IMR-90 (cell line): Measurements from ENCODE around the gene CLEC20A. TPM values are rescaled to one million over a fixed set of nuclear protein-coding genes. Genes with fewer than 3 reads are reported as not detected.

Experiments
- ATAC-seq: fragments of 200-7000 bp; cut with Tn5 transposase; 2 replicates; pipeline ENCODE4 v1.9.1; 2020; ENCODE audit warnings: low read depth, mild to moderate bottlenecking, moderate library complexity
- BruUV-seq: library from RNA; stranded (reverse); fragments of 400-500 nt; replicated peaks from 2 replicates; lab custom pipeline; 2021; lab: Mats Ljungman, UMichigan
- CTCF ChIA-PET: fragments of 300-600 bp; formaldehyde crosslinking; extraction: SDS; loops from one replicate; lab custom pipeline; 2021; ENCODE audit warnings: antibody characterized with exemption; lab: Yijun Ruan, JAX
- POLR2A ChIA-PET: fragments of 300-600 bp; sonication (Branson Sonifier 250); formaldehyde crosslinking; loops from one replicate; lab custom pipeline; 2022; ENCODE audit warnings: antibody characterized with exemption; ENCODE audit not compliant: unreplicated experiment; lab: Charles Lee
- DNase-seq: peaks from one replicate; pipeline ENCODE4 v3.0.0; 2013
- H2AFZ ChIP-seq: replicated peaks from 2 replicates; pipeline ENCODE3; 2013; ENCODE audit warnings: low read length, mild to moderate bottlenecking; ENCODE audit not compliant: poor library complexity
- H2AK5ac ChIP-seq: 2 replicates; pipeline ENCODE4 v1.6.1; 2013; ENCODE audit warnings: low read depth, low read length, inconsistent platforms
- H2AK9ac ChIP-seq: replicated peaks from 2 replicates; pipeline ENCODE3; 2013; ENCODE audit warnings: mild to moderate bottlenecking, low read depth, low read length, moderate library complexity; ENCODE audit not compliant: poor library complexity
- H2BK120ac ChIP-seq: 2 replicates; pipeline ENCODE4 v1.6.1; 2013; ENCODE audit warnings: low read depth, low read length, inconsistent platforms
- H2BK15ac ChIP-seq: 3 replicates; pipeline ENCODE4 v1.6.1; 2013; ENCODE audit warnings: low read depth, low read length, inconsistent platforms
- H2BK20ac ChIP-seq: 2 replicates; pipeline ENCODE4 v1.6.1; 2013; ENCODE audit warnings: low read depth, mild to moderate bottlenecking, inconsistent platforms, low read length, moderate library complexity
- H2BK5ac ChIP-seq: 2 replicates; pipeline ENCODE4 v1.6.1; 2013; ENCODE audit warnings: mild to moderate bottlenecking, low read depth, low read length, inconsistent platforms; ENCODE audit not compliant: poor library complexity, severe bottlenecking
- H3K14ac ChIP-seq: replicated peaks from 2 replicates; pipeline ENCODE4 v1.6.1; 2013; ENCODE audit warnings: low read depth, low read length, inconsistent platforms
- H3K18ac ChIP-seq: 2 replicates; pipeline ENCODE4 v1.6.1; 2013; ENCODE audit warnings: low read depth, low read length, control low read depth
- H3K23ac ChIP-seq: 2 replicates; pipeline ENCODE4 v1.6.1; 2013; ENCODE audit warnings: low read depth, low read length, inconsistent platforms
- H3K27ac ChIP-seq: 2 replicates; pipeline ENCODE4 v1.5.1; 2013; ENCODE audit warnings: mild to moderate bottlenecking, control low read depth, low read length; ENCODE audit not compliant: insufficient read depth
- H3K27me3 ChIP-seq: 2 replicates; pipeline ENCODE4 v1.6.1; 2013; ENCODE audit warnings: low read length; ENCODE audit not compliant: control insufficient read depth, insufficient read depth
- H3K36me3 ChIP-seq: 2 replicates; pipeline ENCODE4 v1.6.1; 2013; ENCODE audit warnings: low read length, mixed read lengths; ENCODE audit not compliant: control insufficient read depth, insufficient read depth
- H3K4ac ChIP-seq: 2 replicates; pipeline ENCODE4 v1.6.1; 2013; ENCODE audit warnings: low read depth, low read length, inconsistent platforms
- H3K4me1 ChIP-seq: 2 replicates; pipeline ENCODE4 v1.6.1; 2013; ENCODE audit warnings: low read length, mixed read lengths; ENCODE audit not compliant: control insufficient read depth, insufficient read depth
- H3K4me2 ChIP-seq: 2 replicates; pipeline ENCODE4 v1.6.1; 2013; ENCODE audit warnings: low read depth, mild to moderate bottlenecking, control low read depth, low read length, moderate library complexity
- H3K4me3 ChIP-seq: 2 replicates; pipeline ENCODE4 v1.5.1; 2013; ENCODE audit warnings: low read depth, mild to moderate bottlenecking, control low read depth, low read length, moderate library complexity; ENCODE audit not compliant: insufficient read depth
- H3K56ac ChIP-seq: 2 replicates; pipeline ENCODE4 v1.6.1; 2013; ENCODE audit warnings: low read length, inconsistent platforms; ENCODE audit not compliant: insufficient read depth; ENCODE audit errors: extremely low read depth
- H3K79me1 ChIP-seq, 2 experiments: 2 replicates each; pipeline ENCODE4 v1.6.1; 2013; ENCODE audit warnings: low read length in 2 of 2, inconsistent platforms in 1 of 2, low read depth in 1 of 2
- H3K9ac ChIP-seq: 2 replicates; pipeline ENCODE4 v1.6.1; 2013; ENCODE audit warnings: low read depth, low read length, control low read depth
- H3K9me1 ChIP-seq: 2 replicates; pipeline ENCODE4 v1.6.1; 2013; ENCODE audit warnings: low read length, inconsistent platforms; ENCODE audit not compliant: insufficient read depth
- H3K9me3 ChIP-seq: 2 replicates; pipeline ENCODE4 v1.6.1; 2013; ENCODE audit warnings: low read length; ENCODE audit not compliant: control insufficient read depth, insufficient read depth
- H4K20me1 ChIP-seq: 2 replicates; pipeline ENCODE4 v1.6.1; 2013; ENCODE audit warnings: low read length, inconsistent platforms; ENCODE audit not compliant: insufficient read depth
- H4K5ac ChIP-seq: 2 replicates; pipeline ENCODE4 v1.6.1; 2013; ENCODE audit warnings: mild to moderate bottlenecking, low read depth, low read length, control low read depth
- H4K8ac ChIP-seq, 2 experiments: 2 replicates each; pipeline ENCODE4 v1.6.1; 2013; ENCODE audit warnings: low read depth in 2 of 2, low read length in 2 of 2, control low read depth in 1 of 2, inconsistent platforms in 1 of 2
- H4K91ac ChIP-seq: 2 replicates; pipeline ENCODE4 v1.6.1; 2013; ENCODE audit warnings: low read depth, low read length, inconsistent platforms; ENCODE audit not compliant: insufficient read depth
- BHLHE40 ChIP-seq: fragments of 150-350 bp; IDR thresholded peaks from 2 replicates; pipeline ENCODE4 v1.6.1; 2016; ENCODE audit warnings: mild to moderate bottlenecking, low read depth, low read length
- CEBPB ChIP-seq: IDR thresholded peaks from 2 replicates; pipeline ENCODE4 v1.6.1; 2012; ENCODE audit warnings: low read depth, low read length, improper control_type of control experiment
- CHD1 ChIP-seq: IDR thresholded peaks from 2 replicates; pipeline ENCODE4 v1.6.1; 2012; ENCODE audit warnings: low read depth, low read length, improper control_type of control experiment
- FOS ChIP-seq: fragments of 150-350 bp; IDR thresholded peaks from 2 replicates; pipeline ENCODE4 v1.6.1; 2016; ENCODE audit warnings: low read depth, low read length
- MAFK ChIP-seq: IDR thresholded peaks from 2 replicates; pipeline ENCODE4 v1.6.1; 2012; ENCODE audit warnings: low read depth, low read length, improper control_type of control experiment
- MAZ ChIP-seq: IDR thresholded peaks from 2 replicates; pipeline ENCODE4 v1.6.1; 2012; ENCODE audit warnings: low read depth, mild to moderate bottlenecking, low read length, improper control_type of control experiment, moderate library complexity, borderline replicate concordance
- MXI1 ChIP-seq: IDR thresholded peaks from 2 replicates; pipeline ENCODE4 v1.6.1; 2012; ENCODE audit warnings: low read depth, mild to moderate bottlenecking, low read length, moderate library complexity, borderline replicate concordance
- NFE2L2 ChIP-seq: fragments of 150-350 bp; IDR thresholded peaks from 2 replicates; pipeline ENCODE4 v1.6.1; 2016; ENCODE audit warnings: low read depth, mild to moderate bottlenecking, low read length
- POLR2A ChIP-seq: IDR thresholded peaks from 2 replicates; pipeline ENCODE4 v1.6.1; 2012; ENCODE audit warnings: mild to moderate bottlenecking, low read depth, low read length
- RAD21 ChIP-seq: IDR thresholded peaks from 2 replicates; pipeline ENCODE4 v1.6.1; 2012; ENCODE audit warnings: low read length, improper control_type of control experiment
- RCOR1 ChIP-seq: IDR thresholded peaks from 2 replicates; pipeline ENCODE4 v1.6.1; 2012; ENCODE audit warnings: mild to moderate bottlenecking, low read length, improper control_type of control experiment; ENCODE audit not compliant: insufficient replicate concordance
- RFX5 ChIP-seq: IDR thresholded peaks from 2 replicates; pipeline ENCODE4 v1.8.0; 2012; ENCODE audit warnings: low read depth, mild to moderate bottlenecking, low read length, moderate library complexity
- SMC3 ChIP-seq: fragments of 150-350 bp; IDR thresholded peaks from 2 replicates; pipeline ENCODE4 v1.6.1; 2016; ENCODE audit warnings: low read depth, mild to moderate bottlenecking, antibody characterized with exemption, low read length, moderate library complexity
- WGBS, 2 experiments: methylation state at CpG; one replicate each; pipeline versions ENCODE4 v1.1.5 to v1.1.7; 2013; ENCODE audit warnings: missing lambda C conversion rate in 2 of 2; ENCODE audit not compliant: insufficient read length in 1 of 2; ENCODE audit errors: extremely low coverage in 2 of 2; 5-methylcytosine and 5-hydroxymethylcytosine counted together
- dilution Hi-C: fragments of 300-500 bp; cut with HindIII; formaldehyde crosslinking; loops from one replicate; pipeline ENCODE4 v1.14.3; 2018; ENCODE audit warnings: low sequenced_read_pairs; ENCODE audit not compliant: unreplicated experiment
- in situ Hi-C: fragments of 300-500 bp; cut with MboI; formaldehyde crosslinking; loops from 3 replicates; pipeline ENCODE4 v1.14.3; 2019; ENCODE audit warnings: low sequenced_read_pairs, inconsistent platforms, mixed read lengths
- intact Hi-C: fragments of 100-400 bp; cut with micrococcal nuclease; formaldehyde crosslinking; loops from 2 replicates; pipeline ENCODE4 v1.10.0; 2022
- polyA plus RNA-seq, 3 experiments: library from polyadenylated mRNA; depleted of rRNA; stranded (reverse); fragments of >200 nt; gene quantifications; 2 replicates each; pipeline ENCODE4 v1.2.3, GENCODE V29; 2012; ENCODE audit warnings: low replicate concordance in 1 of 3
- total RNA-seq: library from RNA; depleted of rRNA; stranded (reverse); fragments of >200 nt; gene quantifications from 2 replicates; pipeline ENCODE4 v1.2.3, GENCODE V29; 2012
- TF ChIP-seq, protein P1 (sequence below): fragments of 150-350 bp; IDR thresholded peaks from 2 replicates; pipeline ENCODE4 v1.6.1; 2017; ENCODE audit warnings: mild to moderate bottlenecking, antibody characterized with exemption, low read length, low read depth
- TF ChIP-seq, protein P2 (sequence below): fragments of 150-350 bp; IDR thresholded peaks from 2 replicates; pipeline ENCODE4 v1.6.1; 2016; ENCODE audit warnings: low read depth, mild to moderate bottlenecking, low read length, moderate library complexity, borderline replicate concordance
- TF ChIP-seq, protein P3 (sequence below): conservative IDR thresholded peaks from 2 replicates; pipeline ENCODE4 v1.5.1; 2012; ENCODE audit warnings: mild to moderate bottlenecking, low read depth, low read length, improper control_type of control experiment

The CLEC20A gene
- total and polyA plus RNA-seq, 2 of the 4 experiments (the other 2 are of a cell fraction) = not detected

DNA sequence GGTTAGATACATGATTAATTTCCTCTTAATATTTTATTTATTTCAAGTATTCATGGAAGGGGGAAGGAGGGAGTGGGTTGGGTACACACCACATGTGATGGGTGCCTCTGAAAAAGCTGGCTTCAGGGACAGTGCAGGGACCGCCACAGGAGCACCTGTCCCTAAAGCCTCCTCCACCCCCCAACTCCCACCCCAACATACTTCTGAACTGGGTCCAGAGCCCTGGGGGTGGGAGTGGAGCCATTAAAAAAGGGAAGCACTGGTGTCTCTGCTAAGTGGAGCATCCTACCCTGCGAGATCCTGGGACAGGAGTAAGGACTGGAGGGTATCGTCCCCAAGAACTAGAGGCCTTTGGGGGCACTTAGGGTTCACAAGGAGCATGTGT lies 5.6 kb upstream of the CLEC20A start:
- Histone ChIP-seq H3K9me3 (no peaks in the 10 kb centered on the region), H2AK9ac (no peak overlapping the region), H4K20me1 (no peaks in the 10 kb centered on the region), H3K9me1 (peaks cover 4% of the 10 kb centered on the region; the same call in 1 of the 2 replicates), H3K4me1 (no peaks in the 10 kb centered on the region), H4K8ac (no peak overlapping the region), H3K4ac (no peak overlapping the region), H3K4me3 (no peak overlapping the region), H3K9ac (no peak overlapping the region), H4K91ac (no peak overlapping the region), H4K5ac (no peak overlapping the region), H3K23ac (no peak overlapping the region), H3K56ac (no peak overlapping the region), H2BK20ac (no peak overlapping the region), H3K4me2 (no peak overlapping the region), H3K79me1 (no peaks in the 10 kb centered on the region), H3K18ac (no peak overlapping the region), H2BK5ac (no peak overlapping the region), H3K27me3 (peaks cover 5% of the 10 kb centered on the region; the same call in 1 of the 2 replicates), H3K27ac (no peak overlapping the region), H3K14ac (no peak overlapping the region), H2BK15ac (no peak overlapping the region), H2AFZ (no peak overlapping the region), H2BK120ac (no peak overlapping the region), H2AK5ac (no peak overlapping the region), H3K36me3 (no peaks in the 10 kb centered on the region)
- dilution Hi-C loops (no loop called here), in situ Hi-C loops (loop anchor here (10.0 kb wide), 1 partner anchor 198 kb away; no protein-coding TSS in a partner anchor), intact Hi-C loops (loop anchor here (5.0 to 10.0 kb wide), 2 partner anchors 190 to 478 kb away; no protein-coding TSS in a partner anchor)
- CTCF ChIA-PET = interaction anchor here (0.7 to 1.9 kb wide), 14 partner anchors 10 to 500 kb away, joined by 3 to 14 read pairs (median 4); no protein-coding TSS in a partner anchor
- DNase-seq (no peak), ATAC-seq (no peak)
- TF ChIP-seq CHD1 (no peak), MXI1 (no peak), RAD21 (no peak), MAZ (no peak), BHLHE40 (no peak), RCOR1 (no peak), NFE2L2 (no peak), MAFK (no peak), CEBPB (no peak), SMC3 (no peak), RFX5 (no peak), POLR2A (no peak), FOS (no peak)
- TF ChIP-seq, protein P1, sequence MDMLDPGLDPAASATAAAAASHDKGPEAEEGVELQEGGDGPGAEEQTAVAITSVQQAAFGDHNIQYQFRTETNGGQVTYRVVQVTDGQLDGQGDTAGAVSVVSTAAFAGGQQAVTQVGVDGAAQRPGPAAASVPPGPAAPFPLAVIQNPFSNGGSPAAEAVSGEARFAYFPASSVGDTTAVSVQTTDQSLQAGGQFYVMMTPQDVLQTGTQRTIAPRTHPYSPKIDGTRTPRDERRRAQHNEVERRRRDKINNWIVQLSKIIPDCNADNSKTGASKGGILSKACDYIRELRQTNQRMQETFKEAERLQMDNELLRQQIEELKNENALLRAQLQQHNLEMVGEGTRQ = no peak
- TF ChIP-seq, protein P2, sequence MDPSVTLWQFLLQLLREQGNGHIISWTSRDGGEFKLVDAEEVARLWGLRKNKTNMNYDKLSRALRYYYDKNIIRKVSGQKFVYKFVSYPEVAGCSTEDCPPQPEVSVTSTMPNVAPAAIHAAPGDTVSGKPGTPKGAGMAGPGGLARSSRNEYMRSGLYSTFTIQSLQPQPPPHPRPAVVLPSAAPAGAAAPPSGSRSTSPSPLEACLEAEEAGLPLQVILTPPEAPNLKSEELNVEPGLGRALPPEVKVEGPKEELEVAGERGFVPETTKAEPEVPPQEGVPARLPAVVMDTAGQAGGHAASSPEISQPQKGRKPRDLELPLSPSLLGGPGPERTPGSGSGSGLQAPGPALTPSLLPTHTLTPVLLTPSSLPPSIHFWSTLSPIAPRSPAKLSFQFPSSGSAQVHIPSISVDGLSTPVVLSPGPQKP = no peak
- TF ChIP-seq, protein P3, sequence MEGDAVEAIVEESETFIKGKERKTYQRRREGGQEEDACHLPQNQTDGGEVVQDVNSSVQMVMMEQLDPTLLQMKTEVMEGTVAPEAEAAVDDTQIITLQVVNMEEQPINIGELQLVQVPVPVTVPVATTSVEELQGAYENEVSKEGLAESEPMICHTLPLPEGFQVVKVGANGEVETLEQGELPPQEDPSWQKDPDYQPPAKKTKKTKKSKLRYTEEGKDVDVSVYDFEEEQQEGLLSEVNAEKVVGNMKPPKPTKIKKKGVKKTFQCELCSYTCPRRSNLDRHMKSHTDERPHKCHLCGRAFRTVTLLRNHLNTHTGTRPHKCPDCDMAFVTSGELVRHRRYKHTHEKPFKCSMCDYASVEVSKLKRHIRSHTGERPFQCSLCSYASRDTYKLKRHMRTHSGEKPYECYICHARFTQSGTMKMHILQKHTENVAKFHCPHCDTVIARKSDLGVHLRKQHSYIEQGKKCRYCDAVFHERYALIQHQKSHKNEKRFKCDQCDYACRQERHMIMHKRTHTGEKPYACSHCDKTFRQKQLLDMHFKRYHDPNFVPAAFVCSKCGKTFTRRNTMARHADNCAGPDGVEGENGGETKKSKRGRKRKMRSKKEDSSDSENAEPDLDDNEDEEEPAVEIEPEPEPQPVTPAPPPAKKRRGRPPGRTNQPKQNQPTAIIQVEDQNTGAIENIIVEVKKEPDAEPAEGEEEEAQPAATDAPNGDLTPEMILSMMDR = no peak
- no CpG with 5 or more reads among the region's 3 CpGs for WGBS, 2 experiments
- POLR2A ChIA-PET = no interaction called here
- BruUV-seq = no TSS peak
